NCI-H2107 treated with DMSO at 0.1 percent for 48 hours (cell line): Measurements from ENCODE around the gene FIBP.

Experiments
- DNase-seq: peaks from one replicate; lab custom pipeline; 2025; ENCODE audit not compliant: unreplicated experiment; lab: John Stamatoyannopoulos, UW

Gene FIBP

GRCh38 chr11:65871811-65872548 lies 16.3 kb downstream of the FIBP start:
- DNase-seq = no peak

- DNase-seq = no peak
Measured at GRCh38 chr11:65870706-65871681, 17.3 kb downstream of the FIBP start.

GRCh38 chr11:65870307-65870658 lies 18.0 kb downstream of the FIBP start:
- no peak for DNase-seq

GRCh38 chr11:65869643-65870306 lies 18.5 kb downstream of the FIBP start:
- DNase-seq = no peak

GRCh38 chr11:65868907-65869306 lies 19.4 kb downstream of the FIBP start:
- DNase-seq = no peak

- no peak for DNase-seq
Measured at GRCh38 chr11:65868076-65868667, 20.1 kb downstream of the FIBP start.

GRCh38 chr11:65867284-65868071 lies 20.8 kb downstream of the FIBP start:
- DNase-seq = no peak

GRCh38 chr11:65866509-65867283 lies 21.6 kb downstream of the FIBP start:
- DNase-seq = no peak

- no peak for DNase-seq
Measured at GRCh38 chr11:65865550-65866172, 22.6 kb downstream of the FIBP start.

GRCh38 chr11:65864706-65865471 lies 23.4 kb downstream of the FIBP start:
- no peak for DNase-seq

GRCh38 chr11:65863889-65864705 lies 24.2 kb downstream of the FIBP start:
- DNase-seq = no peak

- no peak for DNase-seq
Measured at GRCh38 chr11:65862941-65863888, 25.1 kb downstream of the FIBP start.

- no peak for DNase-seq
Measured at GRCh38 chr11:65862191-65862735, 26.0 kb downstream of the FIBP start.

- DNase-seq = no peak
Measured at GRCh38 chr11:65861533-65862183, 26.6 kb downstream of the FIBP start.

GRCh38 chr11:65861165-65861505 lies 27.1 kb downstream of the FIBP start:
- DNase-seq = no peak
